HepG2 (cell line): ENCODE results near the gene HYAL2. TPM values are rescaled to one million over a fixed set of nuclear protein-coding genes. Genes with fewer than 3 reads are reported as not detected.
A peak's percentile ranks its signal among the peaks of the same experiment; 100 is the strongest.

ENCODE experiments used
- ATAC-seq: fragments of 200-7000 bp; cut with Tn5 transposase; 3 replicates; pipeline ENCODE4 v1.9.1; 2020; ENCODE audit warnings: mild to moderate bottlenecking, moderate library complexity
- BruUV-seq: library from RNA; stranded (reverse); fragments of 400-500 nt; replicated peaks from 2 replicates; lab custom pipeline; 2021; lab: Mats Ljungman, UMichigan
- CTCF ChIA-PET: fragments of 300-600 bp; formaldehyde crosslinking; extraction: SDS; loops from one replicate; lab custom pipeline; 2021; ENCODE audit warnings: low total read pairs, inconsistent platforms, low intra/inter-chr PET ratio; lab: Yijun Ruan, JAX
- POLR2A ChIA-PET: fragments of 350-600 bp; sonication (Branson Sonifier 250); formaldehyde crosslinking; loops from one replicate; lab custom pipeline; 2020; ENCODE audit warnings: antibody characterized with exemption, inconsistent platforms; lab: Yijun Ruan, JAX
- DNase-seq: peaks from one replicate; pipeline ENCODE4 v3.0.0-alpha.2; 2015; ENCODE audit warnings: low spot score
- FAIRE-seq: peaks from 3 replicates; lab custom pipeline; 2011; peaks lifted over from hg19 to GRCh38; lab: Jason Lieb, UNC
- H2AFZ ChIP-seq: one replicate; pipeline ENCODE4 v1.6.1; 2011; ENCODE audit warnings: low read length, inconsistent platforms
- H3K27ac ChIP-seq: fragments of 300-600 bp; 3 replicates; pipeline ENCODE4 v1.8.0; 2011; ENCODE audit warnings: mixed run types, mild to moderate bottlenecking, mixed read lengths, low read length, inconsistent platforms; ENCODE audit not compliant: insufficient read depth; ENCODE audit errors: extremely low read length
- H3K27me3 ChIP-seq, 2 experiments: fragments of 200-600 bp in 1 of 2; 2 replicates in 1 of 2; 3 replicates in 1 of 2; pipeline versions ENCODE4 v1.6.0 to v1.8.0; 2011; ENCODE audit warnings: low read length in 2 of 2, mild to moderate bottlenecking in 2 of 2, moderate library complexity in 2 of 2, inconsistent platforms in 1 of 2; ENCODE audit not compliant: insufficient read depth in 2 of 2, control insufficient read depth in 1 of 2
- H3K36me3 ChIP-seq, 2 experiments: fragments of 200-600 bp in 1 of 2; replicated peaks in 1 of 2; 2 replicates in 1 of 2; 3 replicates in 1 of 2; pipeline versions ENCODE4 v1.5.1 to v1.8.0; 2011; ENCODE audit warnings: low read length in 2 of 2, inconsistent platforms in 1 of 2; ENCODE audit not compliant: insufficient read depth in 2 of 2, control insufficient read depth in 1 of 2
- H3K4me1 ChIP-seq: 2 replicates; pipeline ENCODE4 v1.5.1; 2012; ENCODE audit warnings: low read length, inconsistent platforms; ENCODE audit not compliant: insufficient read depth
- H3K4me2 ChIP-seq: 2 replicates; pipeline ENCODE4 v1.6.0; 2011; ENCODE audit warnings: low read depth, low read length, inconsistent platforms
- H3K4me3 ChIP-seq, 3 experiments: fragments of 200-600 bp in 1 of 3; sonication (generic), shearing (Covaris generic) in 1 of 3; replicated peaks in 1 of 3; 2 replicates each; pipeline ENCODE4 v1.5.1; 2011 to 2016; ENCODE audit warnings: low read length in 3 of 3, inconsistent platforms in 2 of 3, low read depth in 2 of 3, mild to moderate bottlenecking in 2 of 3, control low read depth in 1 of 3, mixed read lengths in 1 of 3; ENCODE audit not compliant: insufficient read depth in 1 of 3
- H3K79me2 ChIP-seq: one replicate; pipeline ENCODE4 v1.6.1; 2011; ENCODE audit warnings: low read length, inconsistent platforms; ENCODE audit not compliant: insufficient read depth
- H3K9ac ChIP-seq: 2 replicates; pipeline ENCODE4 v1.6.0; 2011; ENCODE audit warnings: mild to moderate bottlenecking, low read depth, low read length, inconsistent platforms; ENCODE audit not compliant: insufficient read depth
- H3K9me3 ChIP-seq: 2 replicates; pipeline ENCODE4 v1.5.1; 2012; ENCODE audit warnings: mild to moderate bottlenecking, low read length
- H4K20me1 ChIP-seq: 2 replicates; pipeline ENCODE4 v1.6.0; 2011; ENCODE audit warnings: inconsistent platforms, mild to moderate bottlenecking, low read length, moderate library complexity; ENCODE audit not compliant: insufficient read depth
- AGO2 ChIP-seq: fragments of 200-400 bp; formaldehyde crosslinking; optimal IDR thresholded peaks from 2 replicates; pipeline ENCODE3; 2017; ENCODE audit warnings: mild to moderate bottlenecking, low read depth, low read length, moderate library complexity
- ATF7-NPFF ChIP-seq: sonication (generic); formaldehyde crosslinking; IDR thresholded peaks from 2 replicates; pipeline ENCODE4 v1.8.1; 2023; ENCODE audit warnings: mild to moderate bottlenecking, low read depth, missing genetic modification reagents, moderate library complexity
- DMAP1 ChIP-seq: IDR thresholded peaks from 2 replicates; pipeline ENCODE4 v1.6.1; 2016
- DR1 ChIP-seq: sonication (generic); formaldehyde crosslinking; IDR thresholded peaks from 2 replicates; pipeline ENCODE4 v1.8.0; 2021; ENCODE audit warnings: mild to moderate bottlenecking, missing genetic modification reagents, inconsistent platforms
- ETV6 ChIP-seq: sonication (generic); formaldehyde crosslinking; conservative IDR thresholded peaks from 2 replicates; pipeline ENCODE4 v1.4.0; 2020; ENCODE audit warnings: missing genetic modification reagents
- ISX ChIP-seq: sonication (generic); formaldehyde crosslinking; conservative IDR thresholded peaks from 2 replicates; pipeline ENCODE4 v1.5.0; 2020; ENCODE audit warnings: missing genetic modification reagents
- NFRKB ChIP-seq: fragments of 450-650 bp; IDR thresholded peaks from 2 replicates; pipeline ENCODE4 v1.6.1; 2017
- RBFOX2 ChIP-seq: fragments of 200-400 bp; formaldehyde crosslinking; IDR thresholded peaks from 2 replicates; pipeline ENCODE4 v1.6.1; 2017; ENCODE audit warnings: low read depth, mild to moderate bottlenecking, low read length
- SP1 ChIP-seq, 2 experiments: fragments of 450-650 bp in 1 of 2; sonication (generic) in 1 of 2; formaldehyde crosslinking in 1 of 2; IDR thresholded peaks; 2 replicates each; pipeline versions ENCODE4 v1.4.0 to v1.6.1; 2016 to 2020; ENCODE audit warnings: missing genetic modification reagents in 1 of 2
- TAF15 ChIP-seq: fragments of 200-400 bp; formaldehyde crosslinking; IDR thresholded peaks from one replicate; pipeline ENCODE4 v1.6.1; 2018; ENCODE audit warnings: mild to moderate bottlenecking, low read depth, low read length; ENCODE audit not compliant: poor library complexity, severe bottlenecking
- TEAD2 ChIP-seq: sonication (generic); formaldehyde crosslinking; IDR thresholded peaks from 2 replicates; pipeline ENCODE4 v1.9.0; 2021; ENCODE audit warnings: missing genetic modification reagents
- THAP11 ChIP-seq: IDR thresholded peaks from 2 replicates; pipeline ENCODE4 v1.6.1; 2016; ENCODE audit warnings: missing biosample characterization, missing genetic modification reagents
- ZNF496 ChIP-seq: sonication (generic); formaldehyde crosslinking; IDR thresholded peaks from 2 replicates; pipeline ENCODE4 v1.8.1; 2023; ENCODE audit warnings: mild to moderate bottlenecking, moderate library complexity, missing genetic modification reagents; ENCODE audit not compliant: insufficient replicate concordance
- ZNF547 ChIP-seq: sonication (generic); formaldehyde crosslinking; IDR thresholded peaks from 2 replicates; pipeline ENCODE4 v1.5.1; 2020; ENCODE audit warnings: mild to moderate bottlenecking, missing genetic modification reagents
- WGBS: methylation state at CpG from one replicate; pipeline ENCODE4 v1.1.6; 2017; ENCODE audit warnings: low lambda C conversion rate; 5-methylcytosine and 5-hydroxymethylcytosine counted together
- in situ Hi-C: cut with HindIII; loops from 2 replicates; pipeline ENCODE4 v1.10.0; 2017; ENCODE audit warnings: low pct_unique_long_range_greater_than_20kb; ENCODE audit not compliant: extremely low pct_ligation_motif_present
- intact Hi-C: fragments of 100-400 bp; cut with micrococcal nuclease; formaldehyde crosslinking; loops from one replicate; pipeline ENCODE4 v1.10.0; 2022; ENCODE audit not compliant: unreplicated experiment
- polyA plus RNA-seq, 8 experiments: library from polyadenylated mRNA; depleted of rRNA in 3 of 8; stranded (reverse) in 7 of 8; unstranded in 1 of 8; fragments of >200 nt; fragmentation: Illumina TruSeq in 4 of 8; extraction: Trizol in 4 of 8; gene quantifications; 2 replicates each; pipeline versions ENCODE4 v1.2.1 to v1.2.3, GENCODE V29; 2011 to 2016; ENCODE audit warnings: low read depth in 4 of 8, missing spikeins in 1 of 8, mixed read lengths in 1 of 8; ENCODE audit not compliant: insufficient read depth in 1 of 8
- total RNA-seq, 5 experiments: library from RNA; depleted of rRNA; stranded (reverse); fragments of >200 nt; fragmentation: Illumina TruSeq; extraction: Trizol; gene quantifications; 2 replicates each; pipeline ENCODE4 v1.2.3, GENCODE V29; 2016; ENCODE audit warnings: low read depth in 1 of 5
- TF ChIP-seq, protein P1 (sequence below): sonication (generic); formaldehyde crosslinking; IDR thresholded peaks from 2 replicates; pipeline ENCODE4 v1.4.0; 2020; ENCODE audit warnings: missing genetic modification reagents, borderline replicate concordance

Gene HYAL2
- total and polyA plus RNA-seq, 2 of the 13 experiments (the other 11 are each of a cell fraction or from before 2014, with no cell fraction given): 76.2 to 102 TPM

DNA sequence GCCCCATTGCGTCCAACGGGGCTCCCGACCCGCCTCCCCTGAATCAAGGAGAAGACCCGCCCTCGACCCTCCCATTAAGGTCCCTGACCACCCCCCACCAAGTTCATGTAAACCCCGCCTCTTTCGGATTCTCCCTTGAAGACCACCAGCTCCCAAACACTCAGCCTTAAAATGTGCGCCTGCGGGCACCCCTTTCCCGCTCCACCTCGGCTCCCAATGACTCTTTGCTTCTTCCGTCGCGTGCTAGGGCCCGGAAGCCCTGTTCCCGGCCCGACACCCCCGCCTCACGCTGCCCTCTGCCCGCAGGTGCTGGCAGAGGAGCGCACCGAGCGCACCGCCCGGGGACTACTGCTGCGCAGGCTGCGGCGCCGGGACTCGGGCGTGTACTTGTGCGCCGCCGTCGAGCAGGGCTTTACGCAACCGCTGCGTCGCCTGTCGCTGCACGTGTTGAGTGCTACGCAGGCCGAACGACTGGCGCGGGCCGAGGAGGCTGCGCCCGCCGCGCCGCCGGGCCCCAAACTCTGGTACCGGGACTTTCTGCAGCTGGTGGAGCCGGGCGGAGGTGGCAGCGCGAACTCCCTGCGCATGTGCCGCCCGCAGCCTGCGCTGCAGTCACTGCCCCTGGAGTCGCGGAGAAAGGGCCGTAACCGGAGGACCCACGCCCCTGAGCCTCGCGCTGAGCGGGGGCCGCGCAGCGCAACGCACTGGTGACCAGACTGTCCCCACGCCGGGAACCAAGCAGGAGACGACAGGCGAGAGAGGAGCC is 46.4 kb downstream of the HYAL2 start (continued):
- TF ChIP-seq RBFOX2 (peak; percentile 66), TEAD2 (CRISPR knock-in tag) (no peak), NFRKB (no peak), AGO2 (peak; percentile 87), ETV6 (no peak), ZNF547 (CRISPR knock-in tag) (no peak), ZNF496 (CRISPR knock-in tag) (no peak)
- TF ChIP-seq, all 625 proteins: peak for 2

DNA sequence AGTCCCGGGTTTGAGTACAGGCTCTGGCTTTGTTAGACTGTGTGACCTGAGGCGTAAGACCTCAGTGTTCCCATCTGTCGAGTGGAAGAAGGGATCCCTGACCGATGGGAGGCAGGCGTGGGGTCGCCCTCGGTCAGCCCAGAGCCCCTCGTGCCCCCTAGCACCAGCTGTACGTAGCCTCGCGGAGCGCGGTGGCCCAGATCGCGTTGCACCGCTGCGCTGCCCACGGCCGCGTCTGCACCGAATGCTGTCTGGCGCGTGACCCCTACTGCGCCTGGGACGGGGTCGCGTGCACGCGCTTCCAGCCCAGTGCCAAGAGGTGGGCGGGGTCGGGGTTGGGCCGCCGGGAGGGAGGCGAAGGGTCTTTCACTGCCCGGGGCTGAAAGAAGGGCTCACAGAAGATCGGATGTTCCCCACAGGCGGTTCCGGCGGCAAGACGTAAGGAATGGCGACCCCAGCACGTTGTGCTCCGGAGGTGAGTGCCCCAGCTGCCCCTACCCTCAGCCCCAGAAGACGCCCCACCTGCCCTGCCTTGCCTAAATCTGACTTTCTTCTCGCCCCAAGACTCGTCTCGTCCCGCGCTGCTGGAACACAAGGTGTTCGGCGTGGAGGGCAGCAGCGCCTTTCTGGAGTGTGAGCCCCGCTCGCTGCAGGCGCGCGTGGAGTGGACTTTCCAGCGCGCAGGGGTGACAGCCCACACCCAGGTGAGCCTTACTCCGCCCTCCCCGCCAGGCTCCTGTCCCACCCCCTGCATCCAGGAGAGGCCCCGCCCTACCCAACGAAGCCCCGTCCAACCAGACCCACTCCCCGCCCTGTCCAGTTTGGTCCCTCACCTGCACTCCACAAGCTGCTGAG is 47.2 kb downstream of the HYAL2 start:
- peaks cover 59% of the 10 kb centered on the region for H3K4me1 ChIP-seq
- TF ChIP-seq AGO2 (peak; percentile 69), RBFOX2 (peak; percentile 75), ISX (CRISPR knock-in tag) (no peak), DR1 (CRISPR knock-in tag) (no peak), DMAP1 (CRISPR knock-in tag) (no peak), SP1 (IDR thresholded peaks at IDR 0.05) (no peak), SP1 (CRISPR knock-in tag; IDR thresholded peaks at IDR 0.05) (no peak), TAF15 (no peak), ATF7-NPFF (no peak), THAP11 (CRISPR knock-in tag) (no peak)
- TF ChIP-seq, protein P1, sequence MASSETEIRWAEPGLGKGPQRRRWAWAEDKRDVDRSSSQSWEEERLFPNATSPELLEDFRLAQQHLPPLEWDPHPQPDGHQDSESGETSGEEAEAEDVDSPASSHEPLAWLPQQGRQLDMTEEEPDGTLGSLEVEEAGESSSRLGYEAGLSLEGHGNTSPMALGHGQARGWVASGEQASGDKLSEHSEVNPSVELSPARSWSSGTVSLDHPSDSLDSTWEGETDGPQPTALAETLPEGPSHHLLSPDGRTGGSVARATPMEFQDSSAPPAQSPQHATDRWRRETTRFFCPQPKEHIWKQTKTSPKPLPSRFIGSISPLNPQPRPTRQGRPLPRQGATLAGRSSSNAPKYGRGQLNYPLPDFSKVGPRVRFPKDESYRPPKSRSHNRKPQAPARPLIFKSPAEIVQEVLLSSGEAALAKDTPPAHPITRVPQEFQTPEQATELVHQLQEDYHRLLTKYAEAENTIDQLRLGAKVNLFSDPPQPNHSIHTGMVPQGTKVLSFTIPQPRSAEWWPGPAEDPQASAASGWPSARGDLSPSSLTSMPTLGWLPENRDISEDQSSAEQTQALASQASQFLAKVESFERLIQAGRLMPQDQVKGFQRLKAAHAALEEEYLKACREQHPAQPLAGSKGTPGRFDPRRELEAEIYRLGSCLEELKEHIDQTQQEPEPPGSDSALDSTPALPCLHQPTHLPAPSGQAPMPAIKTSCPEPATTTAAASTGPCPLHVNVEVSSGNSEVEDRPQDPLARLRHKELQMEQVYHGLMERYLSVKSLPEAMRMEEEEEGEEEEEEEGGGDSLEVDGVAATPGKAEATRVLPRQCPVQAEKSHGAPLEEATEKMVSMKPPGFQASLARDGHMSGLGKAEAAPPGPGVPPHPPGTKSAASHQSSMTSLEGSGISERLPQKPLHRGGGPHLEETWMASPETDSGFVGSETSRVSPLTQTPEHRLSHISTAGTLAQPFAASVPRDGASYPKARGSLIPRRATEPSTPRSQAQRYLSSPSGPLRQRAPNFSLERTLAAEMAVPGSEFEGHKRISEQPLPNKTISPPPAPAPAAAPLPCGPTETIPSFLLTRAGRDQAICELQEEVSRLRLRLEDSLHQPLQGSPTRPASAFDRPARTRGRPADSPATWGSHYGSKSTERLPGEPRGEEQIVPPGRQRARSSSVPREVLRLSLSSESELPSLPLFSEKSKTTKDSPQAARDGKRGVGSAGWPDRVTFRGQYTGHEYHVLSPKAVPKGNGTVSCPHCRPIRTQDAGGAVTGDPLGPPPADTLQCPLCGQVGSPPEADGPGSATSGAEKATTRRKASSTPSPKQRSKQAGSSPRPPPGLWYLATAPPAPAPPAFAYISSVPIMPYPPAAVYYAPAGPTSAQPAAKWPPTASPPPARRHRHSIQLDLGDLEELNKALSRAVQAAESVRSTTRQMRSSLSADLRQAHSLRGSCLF (CRISPR knock-in tag): no peak

More for the DNA sequence above, 47.2 kb downstream of the HYAL2 start:
- H3K79me2 ChIP-seq: peaks cover 20% of the 10 kb centered on the region
- H3K27me3 ChIP-seq: no peaks in the 10 kb centered on the region; a peak in 1 of 5 replicates
- no peak overlapping the region for H3K4me2 ChIP-seq
- no TSS peak for BruUV-seq
- intact Hi-C loops: no loop called here
- ChIA-PET CTCF (interaction anchor here (1.9 to 6.4 kb wide), 3 partner anchors 16 to 49 kb away, joined by 10 to 81 read pairs (median 63); no protein-coding TSS in a partner anchor), POLR2A (interaction anchor here (0.8 to 1.7 kb wide), 3 partner anchors 10 to 15 kb away, joined by 3 to 7 read pairs (median 4); no protein-coding TSS in a partner anchor)
- no peak overlapping the region for H3K9ac ChIP-seq
- H3K4me3 ChIP-seq: no peak overlapping the region
- no peaks in the 10 kb centered on the region for H3K9me3 ChIP-seq
- no peak for FAIRE-seq
- ATAC-seq: no peak
- H2AFZ ChIP-seq: no peak overlapping the region
- 98% methylated on average over 52 of the region's 65 CpGs for WGBS
- DNase-seq: no peak
- in situ Hi-C loops: loop anchor here (10.0 kb wide), 1 partner anchor 81 kb away; the partner anchor contains the start of gene GNAT1
- H4K20me1 ChIP-seq: no peaks in the 10 kb centered on the region; the same call in 1 of the 2 replicates
- peaks cover 14 to 30% of the 10 kb centered on the region in 2 experiments for H3K36me3 ChIP-seq
- H3K27ac ChIP-seq: no peak overlapping the region
